Mucosa of descending colon (tissue), 3 donors: Measurements from ENCODE around the gene CRTAC1. TPM values are rescaled to one million over a fixed set of nuclear protein-coding genes. Genes with fewer than 3 reads are reported as not detected.
A peak's percentile ranks its signal among the peaks of the same experiment; 100 is the strongest.

Experiments
- ATAC-seq: fragments of 200-7000 bp; cut with Tn5 transposase; one replicate; pipeline ENCODE4 v1.9.1; 2020; ENCODE audit warnings: mild to moderate bottlenecking, moderate library complexity
- DNase-seq, 3 donors: peaks; one replicate each; pipeline ENCODE4 v3.0.0-alpha.2; 2020
- H3K36me3 ChIP-seq: fragments of 200-600 bp; one replicate; pipeline ENCODE4 v1.8.0; 2021; ENCODE audit warnings: low read depth, mild to moderate bottlenecking
- H3K4me1 ChIP-seq: fragments of 200-600 bp; one replicate; pipeline ENCODE4 v1.8.0; 2021; ENCODE audit warnings: low read depth, mild to moderate bottlenecking
- H3K4me3 ChIP-seq: fragments of 200-600 bp; one replicate; pipeline ENCODE4 v1.8.0; 2021; ENCODE audit warnings: mild to moderate bottlenecking
- H3K9me3 ChIP-seq: fragments of 200-600 bp; one replicate; pipeline ENCODE4 v1.8.0; 2021; ENCODE audit warnings: mild to moderate bottlenecking
- CTCF ChIP-seq: fragments of 200-600 bp; IDR thresholded peaks from one replicate; pipeline ENCODE4 v1.8.0; 2022; ENCODE audit warnings: antibody characterized with exemption, mild to moderate bottlenecking
- intact Hi-C, 2 donors: fragments of 100-400 bp; cut with DNase I in 1 of 2; cut with micrococcal nuclease in 1 of 2; formaldehyde crosslinking; loops; one replicate each; pipeline versions ENCODE4 v1.11.0 to v1.11.1; 2022; cut with DNase I, micrococcal nuclease
- total RNA-seq, 3 donors: library from RNA; stranded (reverse); fragmentation: NEBNext Ultra II Directional in 2 of 3; extraction: Animal tissue kit (Norgen Biotek cat#: 25700) in 2 of 3; gene quantifications; one replicate each; pipeline versions ENCODE4 v1.2.1 to v1.2.4, GENCODE V29; 2021 to 2023
- donor health status: DM: no; HTN: no; CAD: no; lungs with moderate emphysema.
- donor health status: DM: no; HTN: no; CAD: no.
- donor health status: DM: no; HTN: yes; CAD: no.

The CRTAC1 gene
- total RNA-seq, 3 donors from 2014 or later, result 0.17 to 8.8 (median 1.0) TPM

- H3K4me1 ChIP-seq, result no peaks in the 10 kb centered on the region
- no peaks in the 10 kb centered on the region for H3K9me3 ChIP-seq
- ATAC-seq (peak; percentile 80), DNase-seq (peak in 2 of 3 donors; percentile 40 to 46)
- intact Hi-C loops, result no loop called here
- no peaks in the 10 kb centered on the region for H3K36me3 ChIP-seq
- no peak for TF ChIP-seq CTCF
- no peak overlapping the region for H3K4me3 ChIP-seq
Observed at GRCh38 chr10:98006266-98006665, 24.2 kb downstream of the CRTAC1 start.

GRCh38 chr10:98001736-98002135 is 28.7 kb downstream of the CRTAC1 start:
- ATAC-seq, result no peak
- no peaks in the 10 kb centered on the region for H3K4me1 ChIP-seq
- no peak for TF ChIP-seq CTCF
- no peaks in the 10 kb centered on the region for H3K9me3 ChIP-seq
- no peak for DNase-seq
- intact Hi-C loops, result no loop called here
- no peaks in the 10 kb centered on the region for H3K36me3 ChIP-seq
- no peak overlapping the region for H3K4me3 ChIP-seq

GRCh38 chr10:98000346-98000745 is 30.1 kb downstream of the CRTAC1 start:
- ATAC-seq (no peak), DNase-seq (no peak)
- Histone ChIP-seq H3K4me1 (no peaks in the 10 kb centered on the region), H3K36me3 (no peaks in the 10 kb centered on the region), H3K9me3 (no peaks in the 10 kb centered on the region), H3K4me3 (no peak overlapping the region)
- intact Hi-C loops, result no loop called here
- no peak for TF ChIP-seq CTCF

- ATAC-seq (no peak), DNase-seq (no peak)
- Histone ChIP-seq H3K36me3 (no peaks in the 10 kb centered on the region), H3K9me3 (no peaks in the 10 kb centered on the region), H3K4me3 (no peak overlapping the region), H3K4me1 (no peaks in the 10 kb centered on the region)
- intact Hi-C loops, result no loop called here
- TF ChIP-seq CTCF, result no peak
Observed at GRCh38 chr10:97999923-98000248, 30.5 kb downstream of the CRTAC1 start.

- intact Hi-C loops, result no loop called here
- Histone ChIP-seq H3K4me3 (no peak overlapping the region), H3K36me3 (no peaks in the 10 kb centered on the region), H3K4me1 (no peaks in the 10 kb centered on the region), H3K9me3 (no peaks in the 10 kb centered on the region)
- no peak for ATAC-seq
- DNase-seq, result no peak
- no peak for TF ChIP-seq CTCF
Observed at GRCh38 chr10:97999066-97999922, 31.1 kb downstream of the CRTAC1 start.

GRCh38 chr10:97991871-97992270 is 38.5 kb downstream of the CRTAC1 start:
- Histone ChIP-seq H3K9me3 (no peaks in the 10 kb centered on the region), H3K4me3 (no peak overlapping the region), H3K36me3 (no peaks in the 10 kb centered on the region), H3K4me1 (no peaks in the 10 kb centered on the region)
- no peak for TF ChIP-seq CTCF
- DNase-seq (peak in 1 of 3 donors; percentile 25), ATAC-seq (no peak)
- intact Hi-C loops, result no loop called here
